ENCODE measurements around the gene GRIN1. TPM values are rescaled to one million over a fixed set of nuclear protein-coding genes. Genes with fewer than 3 reads are reported as not detected.
"Not testable (repeated sequence)": the region's sequence is repeated elsewhere in the genome, so short reads cannot be mapped to it uniquely, and the experiment has no call there.

Gene GRIN1
- total RNA-seq, 1 donor from 2014 or later, result 0.18 TPM

DNA sequence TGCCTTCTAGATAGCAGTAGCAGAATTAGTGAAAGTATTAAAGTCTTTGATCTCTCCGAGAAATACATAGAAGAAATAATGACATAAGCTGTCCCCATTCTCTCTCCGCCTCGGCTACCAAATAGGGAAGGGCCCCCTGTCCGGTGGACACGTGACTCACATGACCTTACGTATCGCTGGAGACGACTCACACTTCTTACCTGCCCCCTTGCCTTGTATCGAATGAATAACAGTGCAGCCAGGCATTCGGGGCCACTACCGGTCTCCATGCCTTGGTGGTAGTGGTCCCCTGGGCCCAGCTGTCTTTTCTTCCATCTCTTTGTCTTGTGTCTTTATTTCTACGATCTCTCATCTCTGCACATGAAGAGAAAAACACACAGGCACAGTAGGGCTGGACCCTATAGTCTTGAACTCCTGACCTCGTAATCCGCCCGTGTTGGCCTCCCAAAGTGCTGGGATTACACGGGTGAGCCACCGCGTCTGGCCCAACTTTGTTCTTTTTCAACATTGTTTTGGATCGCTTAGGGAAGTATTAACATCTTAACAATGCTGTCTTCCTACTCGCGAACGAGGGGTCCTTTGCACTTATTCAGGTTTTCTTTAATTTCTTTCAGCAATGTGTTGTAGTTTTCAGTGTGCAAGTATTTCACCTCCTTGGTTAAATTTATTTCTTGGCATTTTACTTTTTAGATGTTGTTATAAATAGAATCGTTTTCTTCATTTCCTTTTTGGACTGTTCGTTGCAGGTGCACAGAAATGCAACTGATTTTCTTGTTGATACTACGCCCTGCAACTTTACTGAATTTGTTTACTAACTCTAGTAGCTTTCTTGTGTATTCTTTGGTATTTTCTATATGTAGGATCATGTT is 16.8 kb upstream of the GRIN1 start:
- peaks cover 11% of the 10 kb centered on the region for H3K4me1 Mint-ChIP-seq (ENCODE audit: low read depth, unreplicated experiment)
- not testable (repeated sequence) for H3K36me3 ChIP-seq (ENCODE audit: insufficient read depth, low read length); FAIRE-seq; H3K9ac ChIP-seq (ENCODE audit: low read length); H3K4me3 ChIP-seq (ENCODE audit: insufficient read depth, low read depth, low read length); H3K79me2 ChIP-seq (ENCODE audit: insufficient read depth, low read length); H3K4me3 Mint-ChIP-seq (ENCODE audit: unreplicated experiment); H3K4me1 ChIP-seq (ENCODE audit: insufficient read depth, low read length); H2AFZ ChIP-seq (ENCODE audit: low read depth, low read length); H3K4me2 ChIP-seq (ENCODE audit: low read length); H3K9me3 ChIP-seq (ENCODE audit: insufficient read depth, low read depth, low read length); H3K27me3 Mint-ChIP-seq (ENCODE audit: low read depth, unreplicated experiment); H3K27ac ChIP-seq (ENCODE audit: low read depth, low read length); H3K9me3 Mint-ChIP-seq (ENCODE audit: unreplicated experiment); H3K36me3 Mint-ChIP-seq (ENCODE audit: low read depth, unreplicated experiment); H3K27me3 ChIP-seq (ENCODE audit: insufficient read depth, low read length); DNase-seq (ENCODE audit: low read depth)
- peaks cover 19% of the 10 kb centered on the region for H4K20me1 ChIP-seq (ENCODE audit: insufficient read depth, low read length)
- peak overlapping the region; percentile 48 for H3K27ac Mint-ChIP-seq (ENCODE audit: unreplicated experiment)

GRCh38 chr9:137122796-137123467 is 16.0 kb upstream of the GRIN1 start:
- not testable (repeated sequence) for H3K4me2 ChIP-seq (ENCODE audit: low read length); H2AFZ ChIP-seq (ENCODE audit: low read depth, low read length); H3K9ac ChIP-seq (ENCODE audit: low read length); H3K36me3 ChIP-seq (ENCODE audit: insufficient read depth, low read length); H3K9me3 Mint-ChIP-seq (ENCODE audit: unreplicated experiment); H3K4me3 ChIP-seq (ENCODE audit: insufficient read depth, low read depth, low read length); H3K36me3 Mint-ChIP-seq (ENCODE audit: low read depth, unreplicated experiment); H3K27me3 ChIP-seq (ENCODE audit: insufficient read depth, low read length); H3K4me1 ChIP-seq (ENCODE audit: insufficient read depth, low read length); H3K27ac Mint-ChIP-seq (ENCODE audit: unreplicated experiment); H3K9me3 ChIP-seq (ENCODE audit: insufficient read depth, low read depth, low read length); FAIRE-seq; DNase-seq (ENCODE audit: low read depth); H3K4me3 Mint-ChIP-seq (ENCODE audit: unreplicated experiment); H3K27me3 Mint-ChIP-seq (ENCODE audit: low read depth, unreplicated experiment); H3K27ac ChIP-seq (ENCODE audit: low read depth, low read length)
- peaks cover 15% of the 10 kb centered on the region for H3K4me1 Mint-ChIP-seq (ENCODE audit: low read depth, unreplicated experiment)
- peaks cover 23% of the 10 kb centered on the region for H4K20me1 ChIP-seq (ENCODE audit: insufficient read depth, low read length)
- H3K79me2 ChIP-seq (ENCODE audit: insufficient read depth, low read length), result peaks cover 18% of the 10 kb centered on the region

GRCh38 chr9:137123468-137123837 is 15.5 kb upstream of the GRIN1 start:
- TF ChIP-seq EZH2 (IDR thresholded peaks at IDR 0.05; ENCODE audit: insufficient read depth, low read length), result no peak
- TF ChIP-seq, protein P1, sequence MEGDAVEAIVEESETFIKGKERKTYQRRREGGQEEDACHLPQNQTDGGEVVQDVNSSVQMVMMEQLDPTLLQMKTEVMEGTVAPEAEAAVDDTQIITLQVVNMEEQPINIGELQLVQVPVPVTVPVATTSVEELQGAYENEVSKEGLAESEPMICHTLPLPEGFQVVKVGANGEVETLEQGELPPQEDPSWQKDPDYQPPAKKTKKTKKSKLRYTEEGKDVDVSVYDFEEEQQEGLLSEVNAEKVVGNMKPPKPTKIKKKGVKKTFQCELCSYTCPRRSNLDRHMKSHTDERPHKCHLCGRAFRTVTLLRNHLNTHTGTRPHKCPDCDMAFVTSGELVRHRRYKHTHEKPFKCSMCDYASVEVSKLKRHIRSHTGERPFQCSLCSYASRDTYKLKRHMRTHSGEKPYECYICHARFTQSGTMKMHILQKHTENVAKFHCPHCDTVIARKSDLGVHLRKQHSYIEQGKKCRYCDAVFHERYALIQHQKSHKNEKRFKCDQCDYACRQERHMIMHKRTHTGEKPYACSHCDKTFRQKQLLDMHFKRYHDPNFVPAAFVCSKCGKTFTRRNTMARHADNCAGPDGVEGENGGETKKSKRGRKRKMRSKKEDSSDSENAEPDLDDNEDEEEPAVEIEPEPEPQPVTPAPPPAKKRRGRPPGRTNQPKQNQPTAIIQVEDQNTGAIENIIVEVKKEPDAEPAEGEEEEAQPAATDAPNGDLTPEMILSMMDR (IDR thresholded peaks at IDR 0.05; ENCODE audit: insufficient read depth, low read depth, low read length), result no peak
- FAIRE-seq (no peak), DNase-seq (ENCODE audit: low read depth) (no peak)
- Histone ChIP-seq H2AFZ (ENCODE audit: low read depth, low read length) (no peak overlapping the region), H3K27me3 (ENCODE audit: insufficient read depth, low read length) (no peaks in the 10 kb centered on the region), H3K4me1 (ENCODE audit: insufficient read depth, low read length) (peaks cover 12% of the 10 kb centered on the region), H3K9ac (ENCODE audit: low read length) (no peak overlapping the region), H3K79me2 (ENCODE audit: insufficient read depth, low read length) (peaks cover 23% of the 10 kb centered on the region), H3K4me2 (ENCODE audit: low read length) (no peak overlapping the region), H3K9me3 (ENCODE audit: insufficient read depth, low read depth, low read length) (no peaks in the 10 kb centered on the region), H3K36me3 (ENCODE audit: insufficient read depth, low read length) (no peaks in the 10 kb centered on the region), H3K4me3 (ENCODE audit: insufficient read depth, low read depth, low read length) (no peak overlapping the region), H4K20me1 (ENCODE audit: insufficient read depth, low read length) (peaks cover 28% of the 10 kb centered on the region), H3K27ac (ENCODE audit: low read depth, low read length) (no peak overlapping the region)
- Mint-ChIP-seq H3K27me3 (ENCODE audit: low read depth, unreplicated experiment) (no peaks in the 10 kb centered on the region), H3K27ac (ENCODE audit: unreplicated experiment) (no peak overlapping the region), H3K36me3 (ENCODE audit: low read depth, unreplicated experiment) (peaks cover 5% of the 10 kb centered on the region), H3K9me3 (ENCODE audit: unreplicated experiment) (no peaks in the 10 kb centered on the region), H3K4me3 (ENCODE audit: unreplicated experiment) (no peak overlapping the region), H3K4me1 (ENCODE audit: low read depth, unreplicated experiment) (peaks cover 20% of the 10 kb centered on the region)

- not testable (repeated sequence) for H3K36me3 Mint-ChIP-seq (ENCODE audit: low read depth, unreplicated experiment); FAIRE-seq; H3K4me2 ChIP-seq (ENCODE audit: low read length); H3K9me3 Mint-ChIP-seq (ENCODE audit: unreplicated experiment); H3K36me3 ChIP-seq (ENCODE audit: insufficient read depth, low read length); H3K4me3 Mint-ChIP-seq (ENCODE audit: unreplicated experiment); H3K9me3 ChIP-seq (ENCODE audit: insufficient read depth, low read depth, low read length); H3K27me3 ChIP-seq (ENCODE audit: insufficient read depth, low read length); H3K27ac ChIP-seq (ENCODE audit: low read depth, low read length); H3K9ac ChIP-seq (ENCODE audit: low read length); DNase-seq (ENCODE audit: low read depth); H2AFZ ChIP-seq (ENCODE audit: low read depth, low read length); H3K27ac Mint-ChIP-seq (ENCODE audit: unreplicated experiment); H3K27me3 Mint-ChIP-seq (ENCODE audit: low read depth, unreplicated experiment); H3K4me3 ChIP-seq (ENCODE audit: insufficient read depth, low read depth, low read length)
- H4K20me1 ChIP-seq (ENCODE audit: insufficient read depth, low read length), result peaks cover 32% of the 10 kb centered on the region
- H3K4me1 ChIP-seq (ENCODE audit: insufficient read depth, low read length), result peaks cover 17% of the 10 kb centered on the region
- H3K79me2 ChIP-seq (ENCODE audit: insufficient read depth, low read length), result peaks cover 28% of the 10 kb centered on the region
- peaks cover 25% of the 10 kb centered on the region for H3K4me1 Mint-ChIP-seq (ENCODE audit: low read depth, unreplicated experiment)
These were observed 14.9 kb upstream of the GRIN1 start for GRCh38 chr9:137123952-137124462.

All from astrocyte (in vitro differentiated cells and primary cell).